Measurements from ENCODE around the gene SCUBE2. TPM values are rescaled to one million over a fixed set of nuclear protein-coding genes. Genes with fewer than 3 reads are reported as not detected.

Gene SCUBE2
- total and polyA plus RNA-seq, 5 donors: 0.18 to 3.6 (median 1.6) TPM

- Histone ChIP-seq H3K27me3 (ENCODE audit: control insufficient read depth, insufficient read depth) (no peaks in the 10 kb centered on the region), H3K4me1 (ENCODE audit: control insufficient read depth, insufficient read depth, low read length) (no peaks in the 10 kb centered on the region), H3K9me3 (ENCODE audit: control insufficient read depth, low read length) (no peaks in the 10 kb centered on the region), H3K4me3 (ENCODE audit: low read length) (no peak overlapping the region), H3K27ac (ENCODE audit: low read length) (no peak overlapping the region)
- ATAC-seq (no peak), DNase-seq (no peak)
- intact Hi-C loops (cut with DNase I): loop anchor here in 2 of 4 donors (5.0 to 10.0 kb wide), 2 partner anchors 113 to 215 kb away; partner anchors contain the start of gene AKIP1 (in 1 of the 2)
- WGBS: 89% methylated on average over 1 of the region's 1 CpG
Measured at GRCh38 chr11:9130297-9130696, 38.9 kb upstream of the SCUBE2 start.

GRCh38 chr11:9126636-9127035 is 35.2 kb upstream of the SCUBE2 start:
- Histone ChIP-seq H3K4me1 (ENCODE audit: control insufficient read depth, insufficient read depth, low read length) (no peaks in the 10 kb centered on the region), H3K27ac (ENCODE audit: low read length) (no peak overlapping the region), H3K9me3 (ENCODE audit: control insufficient read depth, low read length) (no peaks in the 10 kb centered on the region), H3K4me3 (ENCODE audit: low read length) (no peak overlapping the region), H3K27me3 (ENCODE audit: control insufficient read depth, insufficient read depth) (no peaks in the 10 kb centered on the region)
- 75% methylated on average over 2 of the region's 2 CpGs for WGBS
- intact Hi-C loops (cut with DNase I): no loop called here
- ATAC-seq: no peak
- DNase-seq: no peak

GRCh38 chr11:9125185-9125886 is 33.9 kb upstream of the SCUBE2 start:
- Histone ChIP-seq H3K9me3 (ENCODE audit: control insufficient read depth, low read length) (no peaks in the 10 kb centered on the region), H3K4me3 (ENCODE audit: low read length) (no peak overlapping the region), H3K4me1 (ENCODE audit: control insufficient read depth, insufficient read depth, low read length) (no peaks in the 10 kb centered on the region), H3K27me3 (ENCODE audit: control insufficient read depth, insufficient read depth) (no peaks in the 10 kb centered on the region), H3K27ac (ENCODE audit: low read length) (no peak overlapping the region)
- 91% methylated on average over 2 of the region's 2 CpGs for WGBS
- intact Hi-C loops (cut with DNase I): no loop called here
- DNase-seq (no peak), ATAC-seq (no peak)

- no peak for ATAC-seq
- 87% methylated on average over 2 of the region's 2 CpGs for WGBS
- no peak overlapping the region for H3K27ac ChIP-seq (ENCODE audit: low read length)
- intact Hi-C loops (cut with DNase I): no loop called here
- no peak overlapping the region for H3K4me3 ChIP-seq (ENCODE audit: low read length)
- DNase-seq: no peak
- no peaks in the 10 kb centered on the region for H3K4me1 ChIP-seq (ENCODE audit: control insufficient read depth, insufficient read depth, low read length)
- no peaks in the 10 kb centered on the region for H3K27me3 ChIP-seq (ENCODE audit: control insufficient read depth, insufficient read depth)
- no peaks in the 10 kb centered on the region for H3K9me3 ChIP-seq (ENCODE audit: control insufficient read depth, low read length)
Measured at GRCh38 chr11:9123595-9124304, 32.4 kb upstream of the SCUBE2 start.

GRCh38 chr11:9121469-9121796 is 30.0 kb upstream of the SCUBE2 start:
- no peak for DNase-seq
- H3K9me3 ChIP-seq (ENCODE audit: control insufficient read depth, low read length): no peaks in the 10 kb centered on the region
- WGBS: 96% methylated on average over 2 of the region's 2 CpGs
- H3K4me3 ChIP-seq (ENCODE audit: low read length): no peak overlapping the region
- H3K27me3 ChIP-seq (ENCODE audit: control insufficient read depth, insufficient read depth): no peaks in the 10 kb centered on the region
- intact Hi-C loops (cut with DNase I): no loop called here
- H3K4me1 ChIP-seq (ENCODE audit: control insufficient read depth, insufficient read depth, low read length): no peaks in the 10 kb centered on the region
- ATAC-seq: no peak
- H3K27ac ChIP-seq (ENCODE audit: low read length): no peak overlapping the region

GRCh38 chr11:9120664-9121468 is 29.5 kb upstream of the SCUBE2 start:
- intact Hi-C loops (cut with DNase I): no loop called here
- Histone ChIP-seq H3K4me3 (ENCODE audit: low read length) (no peak overlapping the region), H3K9me3 (ENCODE audit: control insufficient read depth, low read length) (no peaks in the 10 kb centered on the region), H3K27ac (ENCODE audit: low read length) (no peak overlapping the region), H3K4me1 (ENCODE audit: control insufficient read depth, insufficient read depth, low read length) (no peaks in the 10 kb centered on the region), H3K27me3 (ENCODE audit: control insufficient read depth, insufficient read depth) (no peaks in the 10 kb centered on the region)
- WGBS: 56% methylated on average over 9 of the region's 9 CpGs
- DNase-seq (no peak), ATAC-seq (no peak)

- H3K27me3 ChIP-seq (ENCODE audit: control insufficient read depth, insufficient read depth): no peaks in the 10 kb centered on the region
- H3K9me3 ChIP-seq (ENCODE audit: control insufficient read depth, low read length): no peaks in the 10 kb centered on the region
- H3K4me1 ChIP-seq (ENCODE audit: control insufficient read depth, insufficient read depth, low read length): no peaks in the 10 kb centered on the region
- H3K27ac ChIP-seq (ENCODE audit: low read length): no peak overlapping the region
- intact Hi-C loops (cut with DNase I): no loop called here
- WGBS: 98% methylated on average over 2 of the region's 2 CpGs
- ATAC-seq (no peak), DNase-seq (no peak)
- no peak overlapping the region for H3K4me3 ChIP-seq (ENCODE audit: low read length)
Measured at GRCh38 chr11:9118277-9118676, 26.9 kb upstream of the SCUBE2 start.

GRCh38 chr11:9112075-9112474 is 20.7 kb upstream of the SCUBE2 start:
- H3K27ac ChIP-seq (ENCODE audit: low read length): no peak overlapping the region
- H3K27me3 ChIP-seq (ENCODE audit: control insufficient read depth, insufficient read depth): no peaks in the 10 kb centered on the region
- ATAC-seq: no peak
- H3K4me1 ChIP-seq (ENCODE audit: control insufficient read depth, insufficient read depth, low read length): no peaks in the 10 kb centered on the region
- intact Hi-C loops (cut with DNase I): no loop called here
- WGBS: 99% methylated on average over 2 of the region's 2 CpGs
- DNase-seq: no peak
- H3K4me3 ChIP-seq (ENCODE audit: low read length): no peak overlapping the region
- no peaks in the 10 kb centered on the region for H3K9me3 ChIP-seq (ENCODE audit: control insufficient read depth, low read length)

- 96% methylated on average over 3 of the region's 3 CpGs for WGBS
Measured at GRCh38 chr11:9109858-9110731, 18.7 kb upstream of the SCUBE2 start.

GRCh38 chr11:9104580-9104979 is 13.2 kb upstream of the SCUBE2 start:
- Histone ChIP-seq H3K4me1 (ENCODE audit: control insufficient read depth, insufficient read depth, low read length) (no peaks in the 10 kb centered on the region), H3K9me3 (ENCODE audit: control insufficient read depth, low read length) (no peaks in the 10 kb centered on the region), H3K27ac (ENCODE audit: low read length) (no peak overlapping the region), H3K27me3 (ENCODE audit: control insufficient read depth, insufficient read depth) (no peaks in the 10 kb centered on the region), H3K4me3 (ENCODE audit: low read length) (no peak overlapping the region)
- 93% methylated on average over 7 of the region's 7 CpGs for WGBS
- no peak for ATAC-seq
- intact Hi-C loops (cut with DNase I): no loop called here
- DNase-seq: no peak

More at GRCh38 chr11:9109858-9110731, 18.7 kb upstream of the SCUBE2 start:
- intact Hi-C loops (cut with DNase I): no loop called here
- Histone ChIP-seq H3K4me3 (ENCODE audit: low read length) (no peak overlapping the region), H3K4me1 (ENCODE audit: control insufficient read depth, insufficient read depth, low read length) (no peaks in the 10 kb centered on the region), H3K9me3 (ENCODE audit: control insufficient read depth, low read length) (no peaks in the 10 kb centered on the region), H3K27ac (ENCODE audit: low read length) (no peak overlapping the region), H3K27me3 (ENCODE audit: control insufficient read depth, insufficient read depth) (no peaks in the 10 kb centered on the region)
- ATAC-seq (no peak), DNase-seq (no peak)

All from right cardiac atrium (tissue), 5 donors.